GM19023 (cell line): ENCODE results near the gene KBTBD8.

Source experiments
- ATAC-seq: cut with Tn5 transposase; IDR thresholded peaks from one replicate; pipeline ENCODE4 v1.9.1; 2021; ENCODE audit warnings: mild to moderate bottlenecking, moderate library complexity; ENCODE audit not compliant: unreplicated experiment

KBTBD8 gene

GRCh38 chr3:67031986-67032385 lies 33.9 kb downstream of the KBTBD8 start:
- no peak for ATAC-seq

DNA sequence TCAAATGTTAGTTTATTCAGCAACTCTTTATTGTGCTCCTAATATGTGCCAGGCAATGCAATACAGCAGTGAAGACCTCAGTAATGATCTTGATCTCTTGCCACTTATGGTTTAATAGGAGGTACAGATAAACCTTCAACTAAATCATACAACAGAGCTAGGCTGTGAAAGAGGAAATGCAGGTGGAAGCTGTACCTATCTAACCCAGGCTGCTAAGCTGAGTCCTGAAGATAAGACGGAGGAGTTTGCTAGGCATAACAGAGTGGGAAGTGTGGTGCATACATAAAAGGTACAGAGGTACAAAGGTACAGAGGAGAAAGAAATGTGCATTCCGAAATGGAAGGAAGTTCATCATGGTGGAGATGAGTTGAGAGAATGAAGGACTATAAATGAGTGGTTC lies 35.0 kb downstream of the KBTBD8 start:
- no peak for ATAC-seq

DNA sequence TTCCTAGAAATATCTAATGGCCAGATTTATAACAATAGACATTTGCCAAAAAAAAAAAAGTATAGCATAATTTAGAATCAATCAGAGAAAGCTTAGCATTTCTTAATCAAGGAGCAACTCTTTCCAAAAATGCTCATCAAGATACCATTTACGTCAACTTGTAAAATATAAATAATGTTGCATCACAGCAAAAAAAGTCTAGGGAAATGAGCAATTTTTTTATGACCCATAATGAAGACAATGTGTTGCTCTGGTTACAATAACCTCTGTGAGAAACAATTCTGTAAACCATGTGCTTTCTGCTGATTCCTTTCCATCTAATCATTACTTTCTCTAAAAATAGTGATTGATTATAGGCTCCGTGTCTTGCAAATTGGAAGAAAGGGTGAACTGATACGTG lies 36.3 kb downstream of the KBTBD8 start:
- ATAC-seq = no peak

DNA sequence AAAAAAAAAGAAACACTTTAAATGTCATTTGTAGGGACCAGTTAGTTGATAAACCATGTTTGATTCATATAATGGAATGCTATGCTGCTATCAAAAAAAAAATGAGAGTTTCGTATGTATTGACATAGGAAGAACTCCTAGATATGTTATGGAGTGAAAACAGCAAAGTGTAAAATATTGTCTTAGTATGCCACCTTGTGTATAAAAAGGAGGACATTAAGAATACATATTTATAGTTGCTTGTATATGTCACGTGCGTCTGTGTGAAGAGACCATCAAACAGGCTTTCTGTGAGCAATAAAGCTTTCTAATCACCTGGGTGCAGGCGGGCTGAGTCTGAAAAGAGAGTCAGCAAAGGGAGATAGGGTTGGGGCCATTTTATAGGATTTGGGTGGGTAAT lies 39.5 kb downstream of the KBTBD8 start:
- ATAC-seq = no peak

DNA sequence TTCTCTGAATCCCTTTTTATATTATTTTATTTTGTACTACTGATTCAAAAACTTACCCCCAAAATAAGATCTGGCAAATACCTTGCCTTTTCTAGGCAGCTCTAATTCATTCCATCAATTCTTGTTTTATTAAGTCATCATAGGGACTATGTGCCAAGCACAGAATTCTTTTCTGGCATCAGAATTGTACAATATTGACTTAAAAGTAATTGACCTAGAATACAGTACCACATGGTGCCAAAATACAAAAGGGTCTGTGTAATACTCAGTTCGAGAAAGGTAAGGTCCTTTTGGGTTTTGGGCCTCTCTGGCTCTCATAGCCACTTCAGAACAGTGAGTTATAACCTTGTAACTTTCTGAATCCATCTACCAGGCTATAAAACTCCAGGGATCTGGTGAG lies 46.2 kb downstream of the KBTBD8 start:
- ATAC-seq = no peak

DNA sequence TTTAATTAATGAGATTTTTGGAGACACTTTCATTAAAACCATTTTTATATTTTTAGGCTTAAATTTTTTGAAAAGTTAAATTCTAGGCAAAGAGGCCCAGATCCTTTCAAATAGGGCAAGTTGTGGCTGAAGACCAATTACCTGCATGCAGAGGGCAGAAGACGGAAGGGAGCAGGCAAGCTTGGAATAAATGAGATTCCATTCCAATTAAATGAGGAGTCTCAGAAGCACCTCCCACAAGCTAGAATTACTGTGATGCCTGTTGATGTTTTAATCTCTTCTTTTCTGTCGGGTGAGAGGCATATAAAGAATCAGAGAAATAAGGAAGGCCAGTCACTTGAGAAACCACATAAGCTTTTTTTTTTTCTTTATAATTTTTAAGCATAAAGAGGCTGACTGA lies 46.8 kb downstream of the KBTBD8 start:
- ATAC-seq = no peak

DNA sequence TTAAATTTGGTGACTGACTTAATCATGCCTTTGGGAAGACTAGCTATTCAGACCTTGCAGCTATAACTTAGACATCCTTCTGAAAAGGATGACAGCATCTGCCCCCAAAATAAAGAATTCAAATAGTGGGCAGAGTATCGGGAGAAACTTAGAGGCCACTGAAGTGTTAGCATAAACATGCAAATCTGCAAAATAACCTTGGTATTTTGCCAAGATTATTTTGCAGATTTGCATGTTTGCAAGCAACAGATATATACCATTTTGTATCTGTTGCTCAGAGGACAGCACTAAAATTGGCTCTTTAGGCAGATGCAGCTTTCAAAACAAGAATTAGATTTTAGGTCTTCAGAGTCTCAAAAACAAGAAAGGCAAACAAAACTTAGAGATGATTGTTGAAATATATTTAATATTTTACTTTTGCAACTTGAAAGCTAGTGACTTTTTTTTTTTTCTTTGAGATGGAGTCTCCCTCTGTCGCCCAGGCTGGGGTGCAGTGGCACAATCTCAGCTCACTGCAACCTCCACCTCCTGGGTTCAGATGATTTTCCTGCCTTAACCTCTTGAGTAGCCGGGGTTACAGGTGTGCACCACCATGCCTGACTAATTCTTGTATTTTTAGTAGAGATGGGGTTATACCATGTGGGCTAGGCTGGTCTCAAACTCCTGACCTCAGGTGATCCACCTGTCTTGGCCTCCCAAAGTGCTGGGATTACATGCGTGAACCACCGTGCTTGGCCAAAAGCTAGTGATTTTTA lies 47.8 kb downstream of the KBTBD8 start:
- no peak for ATAC-seq

DNA sequence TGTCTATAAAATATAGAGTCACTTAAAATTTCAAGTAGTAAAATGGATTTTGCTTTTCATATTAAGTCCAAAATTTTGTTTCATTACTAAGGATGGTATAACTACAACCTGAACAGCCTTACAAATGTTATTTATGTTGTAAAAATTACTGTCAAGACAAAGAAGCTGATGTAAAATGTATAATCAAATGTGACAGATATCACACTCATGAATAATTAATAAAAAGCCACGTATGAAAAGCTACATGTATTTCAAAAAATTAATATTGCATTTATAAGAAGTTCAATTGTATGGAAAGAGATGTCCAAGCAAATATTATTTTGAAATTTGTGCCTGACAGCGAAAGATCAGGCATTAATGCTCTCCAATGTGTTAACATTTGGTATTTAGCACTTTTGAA lies 48.9 kb downstream of the KBTBD8 start:
- no peak for ATAC-seq

DNA sequence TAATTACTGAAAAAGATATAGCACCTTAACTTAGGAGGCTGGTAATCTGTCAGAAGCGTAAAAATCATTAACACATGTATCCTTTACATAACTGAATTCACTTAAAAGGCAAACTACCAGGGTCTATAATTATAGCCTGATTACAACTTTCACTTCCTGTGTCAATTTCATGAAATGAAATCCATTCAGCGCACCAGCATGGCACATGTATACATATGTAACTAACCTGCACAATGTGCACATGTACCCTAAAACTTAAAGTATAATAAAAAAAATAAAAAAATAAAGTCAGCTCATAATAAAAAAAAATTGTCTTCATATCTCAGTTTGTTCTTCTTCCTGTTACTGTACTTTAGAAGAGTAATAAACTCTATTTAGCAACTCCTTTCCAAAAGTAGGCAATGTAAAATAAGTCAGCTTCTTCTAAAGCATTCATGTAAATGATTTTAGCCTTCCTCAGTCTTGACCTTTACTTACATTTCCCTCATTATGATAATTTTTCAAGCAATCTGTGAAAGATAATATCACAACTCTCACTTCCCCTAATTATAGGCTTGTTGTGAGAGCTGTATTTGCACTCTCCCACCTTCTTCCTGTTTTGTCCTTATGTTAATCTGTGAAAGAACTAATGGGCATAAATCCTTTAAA lies 50.1 kb downstream of the KBTBD8 start:
- peak; percentile 83 for ATAC-seq

- ATAC-seq = peak; percentile 68
Observed at GRCh38 chr3:67048715-67049074, 50.6 kb downstream of the KBTBD8 start.

GRCh38 chr3:67059443-67059842 lies 61.3 kb downstream of the KBTBD8 start:
- ATAC-seq = no peak
